SKM-1 (cell line): ENCODE measurements around the gene NDOR1.
"Not testable (repeated sequence)": the region's sequence is repeated elsewhere in the genome, so short reads cannot be mapped to it uniquely, and the experiment has no call there.

Experiments used
- DNase-seq: peaks from one replicate; lab custom pipeline; 2025; ENCODE audit not compliant: unreplicated experiment; lab: John Stamatoyannopoulos, UW

Gene NDOR1

GRCh38 chr9:137230705-137231371, 25.3 kb downstream of the NDOR1 start, which contains the start of gene SLC34A3:
SLC34A3 (plus strand) TSS chr9:137230901; CDS start chr9:137231703, 802 bp downstream.
- DNase-seq = no peak

DNA sequence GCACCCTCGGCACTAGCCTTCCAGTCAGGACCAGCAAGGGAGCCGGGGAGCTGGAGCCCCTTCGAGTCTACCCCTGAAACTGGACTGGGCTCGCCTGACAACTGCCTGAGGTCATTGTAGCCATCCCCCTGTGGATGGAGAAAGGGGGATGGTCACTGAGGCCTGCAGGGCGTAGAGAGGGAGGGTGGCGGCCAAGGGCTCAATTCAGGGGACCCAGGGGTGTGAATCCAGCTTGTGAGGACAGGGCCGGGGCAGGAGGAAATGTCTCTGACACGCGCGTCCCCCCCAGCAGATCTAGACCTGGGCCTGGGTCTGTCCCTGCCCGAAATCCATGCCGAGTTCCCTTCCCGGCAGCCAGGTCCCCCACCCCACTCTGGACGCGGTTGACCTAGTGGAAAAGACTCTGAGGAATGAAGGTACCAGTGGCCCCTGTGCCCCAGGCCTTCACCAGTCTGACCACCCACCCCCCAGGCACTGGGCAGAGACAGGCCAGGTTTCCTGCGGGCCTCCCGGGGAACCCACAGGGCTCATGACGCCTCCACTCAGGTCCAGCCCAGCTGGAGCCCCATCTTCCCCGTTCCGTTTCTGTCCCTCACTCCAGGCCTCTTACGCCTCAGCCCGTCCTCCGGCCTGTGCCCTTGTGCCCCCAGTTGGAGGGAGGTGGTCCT, 26.0 kb downstream of the NDOR1 start:
- no peak for DNase-seq

- no peak for DNase-seq
Observed at GRCh38 chr9:137232101-137232500, 26.6 kb downstream of the NDOR1 start.

DNA sequence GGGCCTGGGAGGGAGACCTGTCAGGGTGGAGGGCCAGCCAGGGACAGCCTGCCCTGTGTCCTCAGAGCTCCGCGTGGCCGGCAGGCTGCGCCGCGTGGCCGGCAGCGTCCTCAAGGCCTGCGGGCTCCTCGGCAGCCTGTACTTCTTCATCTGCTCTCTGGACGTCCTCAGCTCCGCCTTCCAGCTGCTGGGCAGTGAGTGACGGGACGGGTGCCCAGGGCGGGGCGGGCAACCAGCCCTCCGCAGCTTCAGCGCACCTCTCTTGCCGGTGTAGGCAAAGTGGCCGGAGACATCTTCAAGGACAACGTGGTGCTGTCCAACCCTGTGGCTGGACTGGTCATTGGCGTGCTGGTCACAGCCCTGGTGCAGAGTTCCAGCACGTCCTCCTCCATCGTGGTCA, 27.0 kb downstream of the NDOR1 start:
- DNase-seq = no peak

- no peak for DNase-seq
Observed at GRCh38 chr9:137233143-137233980, 27.9 kb downstream of the NDOR1 start.

DNA sequence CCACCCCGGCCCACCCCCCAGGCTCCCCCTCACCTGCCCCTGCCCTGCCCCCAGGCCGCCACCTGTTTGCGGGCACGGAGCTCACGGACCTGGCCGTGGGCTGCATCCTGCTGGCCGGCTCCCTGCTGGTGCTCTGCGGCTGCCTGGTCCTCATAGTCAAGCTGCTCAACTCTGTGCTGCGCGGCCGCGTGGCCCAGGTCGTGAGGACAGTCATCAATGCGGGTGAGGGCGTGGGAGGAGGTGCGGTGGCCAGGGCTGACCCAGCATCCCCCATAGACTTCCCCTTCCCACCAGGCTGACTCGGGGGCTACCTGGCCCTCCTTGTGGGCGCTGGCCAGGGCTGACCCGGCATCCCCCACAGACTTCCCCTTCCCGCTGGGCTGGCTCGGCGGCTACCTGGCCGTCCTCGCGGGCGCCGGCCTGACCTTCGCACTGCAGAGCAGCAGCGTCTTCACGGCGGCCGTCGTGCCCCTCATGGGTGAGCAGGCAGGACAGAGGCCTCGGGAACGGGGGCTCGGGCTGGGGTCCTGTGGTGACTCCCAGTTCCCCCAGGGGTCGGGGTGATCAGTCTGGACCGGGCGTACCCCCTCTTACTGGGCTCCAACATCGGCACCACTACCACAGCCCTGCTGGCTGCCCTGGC, 28.7 kb downstream of the NDOR1 start:
- DNase-seq = no peak

DNA sequence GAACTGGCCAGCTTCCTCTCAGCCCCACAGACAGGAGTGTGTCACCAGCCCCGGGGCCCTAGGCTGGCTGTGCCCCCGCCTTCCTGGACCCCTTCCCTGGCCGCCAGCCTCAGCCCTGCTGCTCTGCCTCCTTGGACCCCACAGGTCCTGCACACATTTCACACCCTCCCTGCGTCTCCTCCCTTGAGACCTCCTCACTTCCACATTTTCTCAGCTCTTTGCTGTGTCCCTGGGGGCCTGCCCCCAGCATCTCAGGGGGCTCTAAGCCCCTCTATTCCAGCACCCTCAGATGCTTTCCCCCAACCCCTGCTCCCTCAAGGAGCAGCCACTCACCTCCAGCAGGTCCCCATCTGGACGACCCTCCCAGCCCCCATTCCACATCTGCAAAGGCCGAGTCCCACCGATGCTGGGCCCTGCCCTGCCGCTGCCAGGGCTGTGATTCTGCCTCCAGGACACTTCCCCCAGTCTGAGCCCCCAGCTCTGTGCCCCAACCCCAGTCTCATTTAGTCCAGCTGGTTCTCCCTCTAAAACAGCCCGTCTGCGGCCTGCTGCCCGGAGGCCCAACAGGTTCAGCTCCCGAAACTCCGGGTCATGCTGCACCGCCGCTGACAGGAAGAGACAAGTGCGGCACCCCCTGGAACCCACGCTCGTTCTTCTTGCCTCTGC, 29.4 kb downstream of the NDOR1 start:
- no peak for DNase-seq

GRCh38 chr9:137235424-137236237, 30.1 kb downstream of the NDOR1 start:
- no peak for DNase-seq

- DNase-seq = peak; percentile 61
Observed at GRCh38 chr9:137236238-137236935, 30.9 kb downstream of the NDOR1 start.

GRCh38 chr9:137236936-137237421, 31.5 kb downstream of the NDOR1 start:
- DNase-seq = no peak

- DNase-seq = no peak
Observed at GRCh38 chr9:137237759-137238726, 32.5 kb downstream of the NDOR1 start.

GRCh38 chr9:137239541-137240200, 34.2 kb downstream of the NDOR1 start:
- DNase-seq = not testable (repeated sequence)

DNA sequence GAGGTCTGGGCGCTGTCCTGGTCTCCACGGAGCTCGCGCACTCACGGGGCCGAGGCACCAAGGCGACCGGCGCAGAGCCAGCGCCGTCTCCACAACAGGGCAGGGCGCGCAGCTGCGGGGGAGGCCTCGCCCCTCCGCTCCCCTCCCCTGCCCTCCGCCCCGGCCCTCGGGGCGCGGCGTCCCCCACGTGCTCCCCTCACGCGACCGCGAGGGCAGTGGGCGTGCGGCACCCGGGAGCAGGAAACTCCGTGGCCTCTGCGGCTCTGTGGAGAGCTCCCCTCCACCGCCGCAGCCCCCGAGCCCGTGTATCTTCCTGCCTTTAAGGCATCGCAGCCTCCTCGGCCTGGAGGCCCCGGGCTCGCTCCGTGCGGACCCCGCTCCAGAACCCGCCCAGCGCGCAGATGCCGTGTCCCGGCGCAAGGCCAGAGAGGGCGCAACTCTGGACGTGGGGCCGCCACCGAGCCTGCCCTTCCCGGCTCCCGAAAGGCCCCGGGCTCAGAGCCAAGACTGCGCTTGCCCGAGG, 34.9 kb downstream of the NDOR1 start:
- no peak for DNase-seq

DNA sequence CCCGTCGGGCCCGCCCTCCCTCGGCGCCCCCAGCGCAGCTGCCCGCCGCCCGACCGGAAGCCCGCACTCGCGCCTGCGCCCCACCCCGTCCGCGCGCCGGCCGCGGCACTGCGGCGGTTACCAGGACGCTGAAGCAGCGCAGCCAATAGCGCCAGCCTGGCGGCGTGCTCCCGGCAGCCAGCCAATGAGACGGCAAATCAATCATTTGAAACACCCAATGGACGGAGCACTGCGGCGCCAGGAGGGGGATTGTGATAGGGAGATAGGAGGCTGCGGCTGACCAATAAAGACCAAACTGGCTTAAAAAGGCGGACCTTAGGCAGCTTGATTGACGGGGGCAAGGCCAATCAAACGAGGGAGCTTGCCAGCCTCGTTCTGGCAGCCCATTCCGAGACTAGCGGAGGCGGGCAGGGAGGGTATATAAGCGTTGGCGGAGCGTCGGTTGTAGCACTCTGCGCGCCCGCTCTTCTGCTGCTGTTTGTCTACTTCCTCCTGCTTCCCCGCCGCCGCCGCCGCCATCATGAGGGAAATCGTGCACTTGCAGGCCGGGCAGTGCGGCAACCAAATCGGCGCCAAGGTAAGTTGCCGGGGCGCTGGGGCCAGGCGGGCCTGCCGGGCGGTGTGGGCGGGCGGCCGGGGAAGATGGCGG, 35.5 kb downstream of the NDOR1 start, which contains the start of gene TUBB4B:
TSS of gene TUBB4B (plus strand) at position 447 of the 649 bp plus-strand sequence. CDS start at position 521, 74 bp downstream.
- peak; percentile 99 for DNase-seq

DNA sequence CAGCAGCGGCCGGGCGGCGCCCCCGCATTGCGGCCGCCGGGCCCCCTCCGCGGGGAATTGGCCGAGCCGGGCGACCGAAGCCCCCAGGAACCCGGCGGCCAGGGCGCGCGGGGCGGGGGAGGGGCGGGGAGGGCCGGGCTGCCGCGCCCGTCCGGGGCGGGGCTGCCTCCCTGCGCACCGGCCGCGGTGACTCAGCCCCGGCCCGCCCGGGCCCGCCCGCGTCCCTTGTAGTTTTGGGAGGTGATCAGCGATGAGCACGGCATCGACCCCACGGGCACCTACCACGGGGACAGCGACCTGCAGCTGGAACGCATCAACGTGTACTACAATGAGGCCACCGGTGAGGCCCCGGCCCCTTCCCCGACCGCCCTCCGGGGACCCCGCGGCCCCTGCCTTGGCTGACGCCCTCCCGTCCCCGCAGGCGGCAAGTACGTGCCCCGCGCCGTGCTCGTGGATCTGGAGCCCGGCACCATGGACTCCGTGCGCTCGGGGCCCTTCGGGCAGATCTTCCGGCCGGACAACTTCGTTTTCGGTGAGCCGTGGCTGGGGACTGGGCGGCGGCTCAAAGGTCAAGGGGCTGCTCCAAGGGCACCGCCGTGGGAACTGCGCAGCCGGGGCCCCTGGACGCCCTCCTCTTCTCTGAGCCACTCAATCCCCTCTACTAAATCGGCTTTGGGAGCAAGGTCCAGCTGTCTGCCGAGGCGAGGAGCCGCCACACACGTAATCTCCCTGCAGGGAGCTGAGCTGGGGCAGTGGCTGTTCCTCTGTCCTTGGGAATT, 36.2 kb downstream of the NDOR1 start:
- DNase-seq = no peak
